Tibial nerve (tissue), 4 donors: ENCODE results near the gene INCA1.

Source experiments
- EP300 ChIP-seq, 2 donors: sonication (generic); formaldehyde crosslinking; IDR thresholded peaks; one replicate each; pipeline ENCODE4 v1.6.1; 2017; ENCODE audit warnings: antibody characterized with exemption in 2 of 2, mild to moderate bottlenecking in 1 of 2
- POLR2A ChIP-seq, 2 donors: fragments of 450-650 bp; IDR thresholded peaks; one replicate each; pipeline ENCODE4 v1.6.1; 2017; ENCODE audit warnings: antibody characterized with exemption in 2 of 2, mild to moderate bottlenecking in 2 of 2, moderate library complexity in 2 of 2
- TF ChIP-seq, protein P1 (sequence below), 5 experiments: fragments of 200-600 bp in 3 of 5; fragments of 450-650 bp in 2 of 5; sonication (generic) in 3 of 5; IDR thresholded peaks; one replicate each; pipeline ENCODE4 v1.5.1; 2016 to 2019; ENCODE audit warnings: antibody characterized with exemption in 5 of 5, mild to moderate bottlenecking in 3 of 5, moderate library complexity in 2 of 5

GRCh38 chr17:4986403-4986802 lies 10.9 kb downstream of the INCA1 start:
- TF ChIP-seq POLR2A (IDR thresholded peaks at IDR 0.05) (no peak), EP300 (IDR thresholded peaks at IDR 0.05) (no peak)
- TF ChIP-seq, protein P1, sequence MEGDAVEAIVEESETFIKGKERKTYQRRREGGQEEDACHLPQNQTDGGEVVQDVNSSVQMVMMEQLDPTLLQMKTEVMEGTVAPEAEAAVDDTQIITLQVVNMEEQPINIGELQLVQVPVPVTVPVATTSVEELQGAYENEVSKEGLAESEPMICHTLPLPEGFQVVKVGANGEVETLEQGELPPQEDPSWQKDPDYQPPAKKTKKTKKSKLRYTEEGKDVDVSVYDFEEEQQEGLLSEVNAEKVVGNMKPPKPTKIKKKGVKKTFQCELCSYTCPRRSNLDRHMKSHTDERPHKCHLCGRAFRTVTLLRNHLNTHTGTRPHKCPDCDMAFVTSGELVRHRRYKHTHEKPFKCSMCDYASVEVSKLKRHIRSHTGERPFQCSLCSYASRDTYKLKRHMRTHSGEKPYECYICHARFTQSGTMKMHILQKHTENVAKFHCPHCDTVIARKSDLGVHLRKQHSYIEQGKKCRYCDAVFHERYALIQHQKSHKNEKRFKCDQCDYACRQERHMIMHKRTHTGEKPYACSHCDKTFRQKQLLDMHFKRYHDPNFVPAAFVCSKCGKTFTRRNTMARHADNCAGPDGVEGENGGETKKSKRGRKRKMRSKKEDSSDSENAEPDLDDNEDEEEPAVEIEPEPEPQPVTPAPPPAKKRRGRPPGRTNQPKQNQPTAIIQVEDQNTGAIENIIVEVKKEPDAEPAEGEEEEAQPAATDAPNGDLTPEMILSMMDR (IDR thresholded peaks at IDR 0.05), result no peak
